ENCODE data around the gene TFF1.
A peak's percentile ranks its signal among the peaks of the same experiment; 100 is the strongest.

The TFF1 gene

GRCh38 chr21:42400525-42400924 is 34.2 kb upstream of the TFF1 start:
- Histone ChIP-seq H3K27ac (ENCODE audit: extremely low read depth, low read depth, low read length) (no peak overlapping the region), H3K4me1 (ENCODE audit: control insufficient read depth, insufficient read depth, low read length) (no peaks in the 10 kb centered on the region), H3K36me3 (ENCODE audit: control insufficient read depth in 2 of 2, insufficient read depth in 1 of 2, low read length in 2 of 2) (no peaks in the 10 kb centered on the region), H3K4me3 (ENCODE audit: low read depth, low read length) (no peak overlapping the region), H3K9me3 (ENCODE audit: control insufficient read depth, insufficient read depth, low read depth, low read length) (no peaks in the 10 kb centered on the region)
- ChIA-PET CTCF (interaction anchor here (0.6 kb wide), 1 partner anchor 283 kb away, joined by 3 read pairs; no protein-coding TSS in a partner anchor), POLR2A (interaction anchor here (0.7 kb wide), 1 partner anchor 142 kb away, joined by 3 read pairs; no protein-coding TSS in a partner anchor)
- peak; percentile 42 for TF ChIP-seq PRDM10 (tag by site-specific recombination; IDR thresholded peaks at IDR 0.05)
- TF ChIP-seq ZBTB17 (tag by site-specific recombination; IDR thresholded peaks at IDR 0.05): no peak

- no peaks in the 10 kb centered on the region for H3K36me3 ChIP-seq (ENCODE audit: control insufficient read depth in 2 of 2, insufficient read depth in 1 of 2, low read length in 2 of 2)
- no peak overlapping the region for H3K4me3 ChIP-seq (ENCODE audit: low read depth, low read length)
- H3K9me3 ChIP-seq (ENCODE audit: control insufficient read depth, insufficient read depth, low read depth, low read length): no peaks in the 10 kb centered on the region
- H3K4me1 ChIP-seq (ENCODE audit: control insufficient read depth, insufficient read depth, low read length): no peaks in the 10 kb centered on the region
- ChIA-PET CTCF (interaction anchor here (0.8 to 1.7 kb wide), 2 partner anchors 17 to 61 kb away, joined by 4 to 7 read pairs; no protein-coding TSS in a partner anchor), POLR2A (no interaction called here)
- H3K27ac ChIP-seq (ENCODE audit: extremely low read depth, low read depth, low read length): no peak overlapping the region
- TF ChIP-seq KLF10 (tag by site-specific recombination; IDR thresholded peaks at IDR 0.05) (no peak), ZNF324 (tag by site-specific recombination; IDR thresholded peaks at IDR 0.05) (no peak), ZNF2 (tag by site-specific recombination; IDR thresholded peaks at IDR 0.05) (no peak), WT1 (tag by site-specific recombination; IDR thresholded peaks at IDR 0.05) (no peak), ZNF37A (tag by site-specific recombination; IDR thresholded peaks at IDR 0.05) (no peak), TCF7L2 (IDR thresholded peaks at IDR 0.05; ENCODE audit: borderline replicate concordance, low read depth, low read length) (no peak), GLIS2 (tag by site-specific recombination; IDR thresholded peaks at IDR 0.05) (no peak), ZBTB48 (tag by site-specific recombination; IDR thresholded peaks at IDR 0.05) (no peak), REST (tag by site-specific recombination; IDR thresholded peaks at IDR 0.05) (no peak), ZNF140 (tag by site-specific recombination; IDR thresholded peaks at IDR 0.05) (no peak), ZNF561 (tag by site-specific recombination; IDR thresholded peaks at IDR 0.05; ENCODE audit: borderline replicate concordance) (no peak), ZNF335 (tag by site-specific recombination; conservative IDR thresholded peaks at IDR 0.05) (no peak), ZNF585B (tag by site-specific recombination; IDR thresholded peaks at IDR 0.05) (no peak)
These were observed 32.2 kb upstream of the TFF1 start for GRCh38 chr21:42398436-42399028.
